Esophagus muscularis mucosa (tissue), 4 donors: ENCODE measurements around the gene APPL2. TPM values are rescaled to one million over a fixed set of nuclear protein-coding genes. Genes with fewer than 3 reads are reported as not detected.
A peak's percentile ranks its signal among the peaks of the same experiment; 100 is the strongest.

Source experiments
- DNase-seq: peaks from one replicate; pipeline ENCODE4 v3.0.0-alpha.2; 2017; ENCODE audit errors: extremely low spot score
- H3K27ac ChIP-seq, 4 donors: fragments of 200-600 bp; sonication (generic); replicated peaks in 1 of 4; 1 replicate in 3 of 4; 2 replicates in 1 of 4; pipeline ENCODE4 v1.5.1; 2016 to 2019; ENCODE audit warnings: mild to moderate bottlenecking in 1 of 4
- H3K27me3 ChIP-seq, 4 donors: fragments of 200-600 bp; sonication (generic); one replicate each; pipeline versions ENCODE4 v1.5.1 to v1.6.0; 2016 to 2019
- H3K36me3 ChIP-seq, 4 donors: fragments of 200-600 bp; sonication (generic); one replicate each; pipeline ENCODE4 v1.5.1; 2016 to 2019
- H3K4me1 ChIP-seq, 4 donors: fragments of 200-600 bp; sonication (generic); one replicate each; pipeline ENCODE4 v1.5.1; 2016 to 2019
- H3K4me3 ChIP-seq, 4 donors: fragments of 200-600 bp; sonication (generic); 1 replicate in 2 of 4; 2 replicates in 2 of 4; pipeline ENCODE4 v1.5.1; 2016 to 2019; ENCODE audit warnings: mild to moderate bottlenecking in 4 of 4, moderate library complexity in 1 of 4
- H3K9me3 ChIP-seq, 4 donors: fragments of 200-600 bp; sonication (generic); 1 replicate in 3 of 4; 2 replicates in 1 of 4; pipeline ENCODE4 v1.5.1; 2016 to 2019
- EP300 ChIP-seq: sonication (generic); formaldehyde crosslinking; IDR thresholded peaks from one replicate; pipeline ENCODE4 v1.6.1; 2017; ENCODE audit warnings: antibody characterized with exemption
- POLR2A ChIP-seq: fragments of 450-650 bp; IDR thresholded peaks from one replicate; pipeline ENCODE4 v1.6.1; 2017; ENCODE audit warnings: antibody characterized with exemption, moderate library complexity, mild to moderate bottlenecking, low read depth
- POLR2AphosphoS5 ChIP-seq, 2 donors: sonication (generic); formaldehyde crosslinking; IDR thresholded peaks; one replicate each; pipeline ENCODE4 v1.6.1; 2017; ENCODE audit warnings: antibody characterized with exemption in 2 of 2
- WGBS: methylation state at CpG from one replicate; pipeline ENCODE4 v1.1.5; 2018; 5-methylcytosine and 5-hydroxymethylcytosine counted together
- intact Hi-C: fragments of 100-400 bp; cut with DNase I; formaldehyde crosslinking; loops from one replicate; pipeline ENCODE4 v1.15.1; 2023
- total RNA-seq, 4 donors: library from RNA; depleted of rRNA; stranded (reverse); fragments of >200 nt; gene quantifications; one replicate each; pipeline versions ENCODE4 v1.1.0 to v1.2.1, GENCODE V29; 2016
- TF ChIP-seq, protein P1 (sequence below), 3 experiments: fragments of 200-600 bp in 2 of 3; fragments of 450-650 bp in 1 of 3; sonication (generic) in 2 of 3; IDR thresholded peaks; one replicate each; pipeline ENCODE4 v1.5.1; 2017 to 2019; ENCODE audit warnings: antibody characterized with exemption in 3 of 3, mild to moderate bottlenecking in 2 of 3, moderate library complexity in 1 of 3

Gene APPL2
- total RNA-seq, 4 donors from 2014 or later, result 16.6 to 30.0 (median 23.3) TPM

- Histone ChIP-seq H3K4me3 (no peak overlapping the region), H3K36me3 (no peaks in the 10 kb centered on the region), H3K27me3 (no peaks in the 10 kb centered on the region), H3K27ac (no peak overlapping the region), H3K4me1 (no peaks in the 10 kb centered on the region), H3K9me3 (no peaks in the 10 kb centered on the region)
- intact Hi-C loops, result no loop called here
- peak; percentile 62 for DNase-seq
- no peak for TF ChIP-seq POLR2A
- TF ChIP-seq POLR2AphosphoS5 (IDR thresholded peaks at IDR 0.05), result no peak
- no peak for TF ChIP-seq EP300
- TF ChIP-seq, protein P1, sequence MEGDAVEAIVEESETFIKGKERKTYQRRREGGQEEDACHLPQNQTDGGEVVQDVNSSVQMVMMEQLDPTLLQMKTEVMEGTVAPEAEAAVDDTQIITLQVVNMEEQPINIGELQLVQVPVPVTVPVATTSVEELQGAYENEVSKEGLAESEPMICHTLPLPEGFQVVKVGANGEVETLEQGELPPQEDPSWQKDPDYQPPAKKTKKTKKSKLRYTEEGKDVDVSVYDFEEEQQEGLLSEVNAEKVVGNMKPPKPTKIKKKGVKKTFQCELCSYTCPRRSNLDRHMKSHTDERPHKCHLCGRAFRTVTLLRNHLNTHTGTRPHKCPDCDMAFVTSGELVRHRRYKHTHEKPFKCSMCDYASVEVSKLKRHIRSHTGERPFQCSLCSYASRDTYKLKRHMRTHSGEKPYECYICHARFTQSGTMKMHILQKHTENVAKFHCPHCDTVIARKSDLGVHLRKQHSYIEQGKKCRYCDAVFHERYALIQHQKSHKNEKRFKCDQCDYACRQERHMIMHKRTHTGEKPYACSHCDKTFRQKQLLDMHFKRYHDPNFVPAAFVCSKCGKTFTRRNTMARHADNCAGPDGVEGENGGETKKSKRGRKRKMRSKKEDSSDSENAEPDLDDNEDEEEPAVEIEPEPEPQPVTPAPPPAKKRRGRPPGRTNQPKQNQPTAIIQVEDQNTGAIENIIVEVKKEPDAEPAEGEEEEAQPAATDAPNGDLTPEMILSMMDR (IDR thresholded peaks at IDR 0.05), result no peak
- WGBS, result 91% methylated on average over 4 of the region's 4 CpGs
These were observed 36.9 kb upstream of the APPL2 start for GRCh38 chr12:105272814-105273416.

DNA sequence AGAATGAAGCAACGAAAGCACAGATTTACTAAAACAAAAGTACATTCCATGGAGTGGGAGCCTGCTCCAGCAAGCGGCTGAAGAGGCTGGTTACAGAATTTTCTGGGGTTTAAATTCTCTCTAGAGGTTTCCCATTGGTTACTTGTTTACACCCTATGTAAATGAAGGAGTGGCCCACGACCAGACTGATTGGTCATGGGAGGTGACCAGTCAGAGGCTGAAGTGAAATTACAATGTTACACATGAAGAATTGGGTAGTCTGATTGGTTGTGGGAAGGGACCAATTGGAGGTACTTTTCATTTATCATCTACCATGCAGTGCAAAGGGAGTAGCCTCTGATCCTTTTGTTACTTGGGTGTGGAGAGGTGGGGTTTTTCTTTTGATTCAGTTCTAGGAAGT is 36.2 kb upstream of the APPL2 start:
- WGBS, result 65% methylated on average over 3 of the region's 3 CpGs
- TF ChIP-seq, protein P1 (IDR thresholded peaks at IDR 0.05), result no peak
- TF ChIP-seq POLR2AphosphoS5 (IDR thresholded peaks at IDR 0.05), result no peak
- no peak for TF ChIP-seq EP300
- no peak for TF ChIP-seq POLR2A

DNA sequence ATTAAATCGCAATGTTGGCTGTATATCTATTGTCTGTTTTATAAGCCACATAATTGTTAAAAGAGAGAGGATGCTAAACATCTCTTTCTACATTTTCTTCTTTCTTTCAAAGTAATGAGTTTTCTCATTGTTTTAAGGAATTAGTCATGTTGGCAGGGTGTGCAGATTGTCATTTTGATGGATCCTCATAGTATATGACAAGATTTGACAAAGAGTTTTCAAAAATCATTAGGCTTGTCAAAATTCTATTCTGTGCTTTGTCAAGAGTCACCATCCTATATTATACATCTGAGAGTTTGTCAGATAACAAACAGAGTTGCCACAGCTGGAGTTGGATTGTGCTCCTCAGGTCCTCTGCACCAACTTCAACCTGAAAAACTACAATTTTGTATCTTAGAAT is 35.4 kb upstream of the APPL2 start:
- 83% methylated on average over 1 of the region's 1 CpG for WGBS
- no peaks in the 10 kb centered on the region for H3K9me3 ChIP-seq

More for the DNA sequence above, 36.2 kb upstream of the APPL2 start:
- Histone ChIP-seq H3K4me1 (no peaks in the 10 kb centered on the region), H3K9me3 (no peaks in the 10 kb centered on the region), H3K4me3 (no peak overlapping the region), H3K27ac (no peak overlapping the region), H3K36me3 (no peaks in the 10 kb centered on the region), H3K27me3 (no peaks in the 10 kb centered on the region)
- intact Hi-C loops, result no loop called here
- peak; percentile 42 for DNase-seq

DNA sequence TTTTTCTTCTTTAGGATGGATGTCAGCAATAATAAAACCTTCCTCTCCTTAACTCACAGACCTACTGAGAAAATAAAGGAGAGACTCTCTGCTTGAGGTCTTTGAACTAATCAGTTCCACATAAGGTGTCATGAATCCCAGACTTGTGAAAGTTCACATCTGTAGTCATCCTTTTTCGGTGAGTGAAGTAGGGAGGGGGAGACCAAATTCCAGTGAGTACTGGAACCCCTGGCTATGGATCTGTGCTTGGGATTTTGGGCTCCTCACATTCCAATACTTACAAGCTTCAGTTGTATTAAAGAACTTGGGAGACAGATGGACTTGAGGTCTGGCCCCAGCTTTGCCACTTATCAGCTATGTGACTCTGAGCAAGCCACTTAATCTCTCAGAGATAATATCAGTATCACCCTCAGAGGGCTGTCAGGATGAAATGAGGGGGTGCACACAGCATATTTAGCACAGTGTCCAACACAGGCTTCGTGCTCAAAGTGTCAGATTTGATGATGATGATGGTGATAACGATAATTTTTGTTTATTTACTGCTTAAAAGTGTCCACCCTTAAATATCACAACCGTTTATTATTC is 34.8 kb upstream of the APPL2 start:
- no peaks in the 10 kb centered on the region for H3K9me3 ChIP-seq
- H3K36me3 ChIP-seq, result no peaks in the 10 kb centered on the region
- no peak for TF ChIP-seq EP300
- no peak for TF ChIP-seq POLR2AphosphoS5 (IDR thresholded peaks at IDR 0.05)
- TF ChIP-seq, protein P1 (IDR thresholded peaks at IDR 0.05), result no peak
- no peak for TF ChIP-seq POLR2A
- intact Hi-C loops, result no loop called here
- 59% methylated on average over 4 of the region's 4 CpGs for whole genome bisulfite sequencing
- DNase-seq, result peak; percentile 29
- H3K27ac ChIP-seq, result no peak overlapping the region
- no peak overlapping the region for H3K4me3 ChIP-seq
- H3K27me3 ChIP-seq, result no peaks in the 10 kb centered on the region
- no peaks in the 10 kb centered on the region for H3K4me1 ChIP-seq

More for the DNA sequence above, 35.4 kb upstream of the APPL2 start:
- intact Hi-C loops, result no loop called here
- Histone ChIP-seq H3K4me3 (no peak overlapping the region), H3K27me3 (no peaks in the 10 kb centered on the region), H3K4me1 (no peaks in the 10 kb centered on the region), H3K27ac (no peak overlapping the region), H3K36me3 (no peaks in the 10 kb centered on the region)
- DNase-seq, result peak; percentile 3
- no peak for TF ChIP-seq EP300
- TF ChIP-seq, protein P1 (IDR thresholded peaks at IDR 0.05), result no peak
- TF ChIP-seq POLR2AphosphoS5 (IDR thresholded peaks at IDR 0.05), result no peak
- no peak for TF ChIP-seq POLR2A

DNA sequence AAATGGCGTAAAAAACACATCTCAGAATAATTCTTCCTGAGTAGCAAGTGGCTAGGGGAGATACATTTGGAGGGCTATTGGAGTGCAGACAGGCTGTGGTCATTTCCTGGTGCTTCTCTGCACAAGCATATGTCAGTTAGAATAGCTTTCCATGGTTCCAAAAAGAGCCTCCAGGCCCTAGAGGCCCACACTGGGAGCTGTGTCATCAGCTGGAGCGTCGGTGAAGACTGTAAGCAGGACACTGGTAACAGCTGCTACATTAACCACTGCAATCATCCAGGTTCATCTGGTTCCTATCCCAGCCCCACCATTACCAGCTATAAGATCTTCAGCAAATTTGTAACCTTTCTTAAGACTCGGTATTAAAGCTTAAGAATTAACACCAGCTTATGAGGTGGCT is 31.7 kb upstream of the APPL2 start:
- 95% methylated on average over 4 of the region's 4 CpGs for WGBS

More for the DNA sequence above, 31.7 kb upstream of the APPL2 start:
- Histone ChIP-seq H3K27ac (no peak overlapping the region), H3K27me3 (no peaks in the 10 kb centered on the region), H3K36me3 (no peaks in the 10 kb centered on the region), H3K4me3 (no peak overlapping the region), H3K4me1 (no peaks in the 10 kb centered on the region), H3K9me3 (no peaks in the 10 kb centered on the region)
- intact Hi-C loops, result no loop called here
- DNase-seq, result peak; percentile 14
- TF ChIP-seq POLR2A (no peak), POLR2AphosphoS5 (IDR thresholded peaks at IDR 0.05) (no peak), EP300 (no peak)
- TF ChIP-seq, protein P1 (IDR thresholded peaks at IDR 0.05), result no peak
